ENCODE data around the gene MMP3.
"Not testable (repeated sequence)": the region's sequence is repeated elsewhere in the genome, so short reads cannot be mapped to it uniquely, and the experiment has no call there.

Gene MMP3

GRCh38 chr11:102843489-102843888, at the start of gene MMP3:
Gene MMP3 (minus strand): TSS chr11:102843609. CDS start chr11:102843546, 63 bp downstream.
- no peak for DNase-seq

- DNase-seq: no peak
Observed at GRCh38 chr11:102891736-102892135, 48.3 kb upstream of the MMP3 start.

- DNase-seq: no peak
Observed at GRCh38 chr11:102886999-102887398, 43.6 kb upstream of the MMP3 start.

- DNase-seq: no peak
Observed at GRCh38 chr11:102883141-102883540, 39.7 kb upstream of the MMP3 start.

- DNase-seq: no peak
Observed at GRCh38 chr11:102882389-102883024, 39.1 kb upstream of the MMP3 start.

- DNase-seq: no peak
Observed at GRCh38 chr11:102879801-102880200, 36.4 kb upstream of the MMP3 start.

- DNase-seq: no peak
Observed at GRCh38 chr11:102878595-102878994, 35.2 kb upstream of the MMP3 start.

- no peak for DNase-seq
Observed at GRCh38 chr11:102874852-102875251, 31.4 kb upstream of the MMP3 start, which contains the start of gene MMP12. Gene MMP12 (minus strand): TSS chr11:102874982. CDS start chr11:102874937, 45 bp downstream.

GRCh38 chr11:102869354-102869964, 26.1 kb upstream of the MMP3 start:
- DNase-seq: not testable (repeated sequence)

- DNase-seq: no peak
Observed at GRCh38 chr11:102868339-102868738, 24.9 kb upstream of the MMP3 start.

GRCh38 chr11:102864724-102865123, 21.3 kb upstream of the MMP3 start:
- DNase-seq: no peak

- DNase-seq: no peak
Observed at GRCh38 chr11:102853956-102854355, 10.5 kb upstream of the MMP3 start.

GRCh38 chr11:102853055-102853454, 9.6 kb upstream of the MMP3 start:
- DNase-seq: no peak

GRCh38 chr11:102850973-102851745, 7.8 kb upstream of the MMP3 start:
- no peak for DNase-seq

GRCh38 chr11:102849311-102849710, 5.9 kb upstream of the MMP3 start:
- no peak for DNase-seq

- DNase-seq: no peak
Observed at GRCh38 chr11:102846292-102846691, 2.9 kb upstream of the MMP3 start.

GRCh38 chr11:102842930-102843329, 479 bp downstream of the MMP3 start:
- no peak for DNase-seq

GRCh38 chr11:102840018-102840417, 3.4 kb downstream of the MMP3 start:
- no peak for DNase-seq

GRCh38 chr11:102837646-102838045, 5.8 kb downstream of the MMP3 start:
- no peak for DNase-seq

- DNase-seq: no peak
Observed at GRCh38 chr11:102837156-102837555, 6.3 kb downstream of the MMP3 start.

- DNase-seq: no peak
Observed at GRCh38 chr11:102836290-102836875, 7.0 kb downstream of the MMP3 start.

GRCh38 chr11:102833731-102834130, 9.7 kb downstream of the MMP3 start:
- no peak for DNase-seq

GRCh38 chr11:102832612-102833011, 10.8 kb downstream of the MMP3 start:
- DNase-seq: no peak
